Measurements from ENCODE around the gene ZNF862. TPM values are rescaled to one million over a fixed set of nuclear protein-coding genes. Genes with fewer than 3 reads are reported as not detected.

Gene ZNF862
- total RNA-seq, 1 donor from 2014 or later, result 20.7 TPM

DNA sequence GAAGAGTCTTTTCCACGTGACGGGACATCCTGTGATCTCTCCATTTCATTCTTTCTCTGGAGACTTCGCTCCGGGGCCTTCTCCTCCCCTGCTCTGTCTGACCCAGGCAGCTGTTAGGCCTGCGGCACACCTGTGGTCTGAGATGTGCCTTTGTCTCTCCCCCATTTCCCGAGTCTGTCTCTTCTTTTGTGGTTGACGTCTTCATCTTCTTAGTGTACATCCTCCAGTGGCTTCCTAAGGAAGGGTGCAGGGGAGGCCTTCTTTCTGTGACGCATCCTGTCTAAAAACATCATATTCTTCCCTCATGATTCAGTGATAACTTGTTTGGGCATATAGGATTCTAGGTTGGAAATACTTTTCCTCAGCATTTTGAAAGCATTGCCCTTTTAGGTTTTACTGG, 18.4 kb downstream of the ZNF862 start:
- intact Hi-C loops (cut with DNase I), result no loop called here
- H3K4me1 ChIP-seq, result peaks cover 4% of the 10 kb centered on the region
- ATAC-seq, result no peak
- H3K4me3 ChIP-seq, result no peak overlapping the region
- H3K36me3 ChIP-seq, result peaks cover 33% of the 10 kb centered on the region
- TF ChIP-seq, protein P1, sequence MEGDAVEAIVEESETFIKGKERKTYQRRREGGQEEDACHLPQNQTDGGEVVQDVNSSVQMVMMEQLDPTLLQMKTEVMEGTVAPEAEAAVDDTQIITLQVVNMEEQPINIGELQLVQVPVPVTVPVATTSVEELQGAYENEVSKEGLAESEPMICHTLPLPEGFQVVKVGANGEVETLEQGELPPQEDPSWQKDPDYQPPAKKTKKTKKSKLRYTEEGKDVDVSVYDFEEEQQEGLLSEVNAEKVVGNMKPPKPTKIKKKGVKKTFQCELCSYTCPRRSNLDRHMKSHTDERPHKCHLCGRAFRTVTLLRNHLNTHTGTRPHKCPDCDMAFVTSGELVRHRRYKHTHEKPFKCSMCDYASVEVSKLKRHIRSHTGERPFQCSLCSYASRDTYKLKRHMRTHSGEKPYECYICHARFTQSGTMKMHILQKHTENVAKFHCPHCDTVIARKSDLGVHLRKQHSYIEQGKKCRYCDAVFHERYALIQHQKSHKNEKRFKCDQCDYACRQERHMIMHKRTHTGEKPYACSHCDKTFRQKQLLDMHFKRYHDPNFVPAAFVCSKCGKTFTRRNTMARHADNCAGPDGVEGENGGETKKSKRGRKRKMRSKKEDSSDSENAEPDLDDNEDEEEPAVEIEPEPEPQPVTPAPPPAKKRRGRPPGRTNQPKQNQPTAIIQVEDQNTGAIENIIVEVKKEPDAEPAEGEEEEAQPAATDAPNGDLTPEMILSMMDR (IDR thresholded peaks at IDR 0.05), result no peak
- H3K27ac ChIP-seq, result no peak overlapping the region
- no peaks in the 10 kb centered on the region for H3K27me3 ChIP-seq (ENCODE audit: low read depth)
- no peak for DNase-seq
- no peaks in the 10 kb centered on the region for H3K9me3 ChIP-seq

DNA sequence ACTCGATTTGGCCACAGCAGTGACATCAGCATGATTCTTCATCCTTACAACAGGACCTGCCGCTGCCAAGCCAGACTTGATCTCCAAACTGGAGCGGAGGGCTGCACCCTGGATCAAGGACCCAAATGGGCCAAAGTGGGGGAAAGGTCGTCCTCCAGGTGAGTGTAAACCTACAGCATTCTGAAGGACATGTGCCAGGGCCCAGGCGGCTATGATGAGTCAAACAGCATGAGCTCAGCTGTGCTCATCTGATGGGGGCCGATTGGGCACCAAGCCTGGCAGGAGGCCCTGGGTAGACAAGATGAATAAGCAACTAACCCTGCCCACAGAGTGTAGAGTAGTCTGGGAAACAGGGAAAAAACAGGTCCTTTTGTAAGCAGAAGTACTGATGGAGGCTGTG, 21.2 kb downstream of the ZNF862 start:
- H3K27me3 ChIP-seq (ENCODE audit: low read depth), result no peaks in the 10 kb centered on the region
- no peak overlapping the region for H3K4me3 ChIP-seq
- no peaks in the 10 kb centered on the region for H3K9me3 ChIP-seq
- TF ChIP-seq, protein P1 (IDR thresholded peaks at IDR 0.05), result no peak
- no peak overlapping the region for H3K27ac ChIP-seq
- H3K36me3 ChIP-seq, result peaks cover 51% of the 10 kb centered on the region
- ATAC-seq, result no peak
- peaks cover 4% of the 10 kb centered on the region for H3K4me1 ChIP-seq
- intact Hi-C loops (cut with DNase I), result no loop called here
- DNase-seq, result no peak

DNA sequence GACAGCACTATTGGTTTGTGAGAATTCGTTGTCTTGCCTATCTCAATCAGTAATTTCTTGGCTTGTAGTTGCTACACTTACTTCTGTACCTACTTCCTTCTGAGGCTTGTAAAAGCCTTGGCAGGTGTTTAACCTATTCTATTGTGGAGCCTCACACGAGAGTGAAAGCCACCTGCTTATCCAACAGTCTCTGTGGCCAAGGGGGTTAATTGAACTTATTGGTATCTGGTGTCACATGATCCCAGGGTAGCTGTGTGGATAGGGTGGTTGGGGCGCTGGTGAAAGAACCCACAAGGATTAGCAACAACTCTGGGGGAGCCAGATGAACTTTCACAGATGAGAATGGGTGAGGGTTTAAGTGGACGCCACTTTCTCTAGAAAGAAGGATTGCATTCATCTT, 21.7 kb downstream of the ZNF862 start:
- TF ChIP-seq, protein P1 (IDR thresholded peaks at IDR 0.05), result no peak
- intact Hi-C loops (cut with DNase I), result no loop called here
- ATAC-seq (no peak), DNase-seq (no peak)
- Histone ChIP-seq H3K4me1 (no peaks in the 10 kb centered on the region), H3K4me3 (no peak overlapping the region), H3K9me3 (no peaks in the 10 kb centered on the region), H3K27ac (no peak overlapping the region), H3K36me3 (peaks cover 56% of the 10 kb centered on the region), H3K27me3 (ENCODE audit: low read depth) (no peaks in the 10 kb centered on the region)

DNA sequence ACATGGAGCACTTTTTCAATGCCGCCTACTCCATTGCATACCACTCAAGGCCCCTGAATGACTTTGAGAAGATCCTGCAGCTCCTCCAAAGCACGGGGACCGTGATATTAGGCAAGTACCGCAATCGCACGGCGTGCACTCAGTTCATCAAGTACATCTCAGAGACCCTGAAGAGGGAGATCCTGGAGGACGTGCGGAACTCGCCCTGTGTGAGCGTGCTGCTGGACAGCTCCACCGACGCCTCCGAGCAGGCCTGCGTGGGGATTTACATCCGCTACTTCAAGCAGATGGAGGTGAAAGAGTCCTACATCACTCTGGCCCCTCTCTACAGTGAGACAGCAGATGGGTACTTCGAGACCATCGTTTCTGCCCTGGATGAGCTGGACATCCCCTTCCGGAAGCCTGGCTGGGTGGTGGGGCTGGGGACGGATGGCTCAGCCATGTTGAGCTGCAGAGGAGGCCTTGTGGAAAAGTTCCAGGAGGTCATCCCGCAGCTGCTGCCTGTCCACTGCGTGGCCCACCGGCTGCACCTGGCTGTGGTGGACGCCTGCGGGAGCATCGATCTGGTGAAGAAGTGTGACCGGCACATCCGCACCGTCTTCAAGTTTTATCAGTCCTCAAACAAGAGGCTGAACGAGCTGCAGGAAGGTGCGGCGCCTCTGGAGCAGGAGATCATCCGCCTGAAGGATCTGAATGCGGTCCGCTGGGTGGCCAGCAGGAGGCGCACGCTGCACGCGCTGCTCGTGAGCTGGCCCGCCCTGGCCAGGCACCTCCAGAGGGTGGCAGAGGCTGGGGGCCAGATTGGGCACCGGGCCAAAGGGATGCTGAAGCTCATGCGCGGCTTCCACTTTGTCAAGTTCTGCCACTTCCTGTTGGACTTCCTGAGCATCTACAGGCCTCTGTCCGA, 22.9 kb downstream of the ZNF862 start:
- H3K4me1 ChIP-seq, result peaks cover 1% of the 10 kb centered on the region
- DNase-seq, result no peak

DNA sequence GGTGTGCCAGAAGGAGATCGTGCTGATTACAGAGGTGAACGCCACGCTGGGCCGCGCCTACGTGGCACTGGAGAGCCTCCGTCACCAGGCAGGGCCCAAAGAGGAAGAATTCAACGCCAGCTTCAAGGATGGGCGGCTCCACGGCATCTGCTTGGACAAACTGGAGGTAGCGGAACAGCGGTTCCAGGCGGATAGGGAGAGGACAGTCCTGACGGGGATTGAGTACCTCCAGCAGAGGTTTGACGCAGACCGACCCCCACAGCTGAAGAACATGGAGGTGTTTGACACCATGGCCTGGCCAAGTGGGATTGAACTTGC, 23.5 kb downstream of the ZNF862 start:
- DNase-seq, result no peak
- TF ChIP-seq, protein P1 (IDR thresholded peaks at IDR 0.05), result no peak
- H3K4me3 ChIP-seq, result no peak overlapping the region
- H3K27ac ChIP-seq, result no peak overlapping the region
- ATAC-seq, result no peak
- intact Hi-C loops (cut with DNase I), result no loop called here
- H3K4me1 ChIP-seq, result peaks cover 7% of the 10 kb centered on the region
- no peaks in the 10 kb centered on the region for H3K9me3 ChIP-seq
- no peaks in the 10 kb centered on the region for H3K27me3 ChIP-seq (ENCODE audit: low read depth)
- H3K36me3 ChIP-seq, result peaks cover 68% of the 10 kb centered on the region

More for the DNA sequence above, 22.9 kb downstream of the ZNF862 start:
- intact Hi-C loops (cut with DNase I), result no loop called here
- Histone ChIP-seq H3K36me3 (peaks cover 63% of the 10 kb centered on the region), H3K27ac (no peak overlapping the region), H3K27me3 (ENCODE audit: low read depth) (no peaks in the 10 kb centered on the region), H3K9me3 (no peaks in the 10 kb centered on the region), H3K4me3 (no peak overlapping the region)
- TF ChIP-seq, protein P1 (IDR thresholded peaks at IDR 0.05), result peak; percentile 39
- ATAC-seq, result peak in 1 of 2 donors; percentile 19
